HG03571 (cell line): ENCODE data around the gene CARD16.
A peak's percentile ranks its signal among the peaks of the same experiment; 100 is the strongest.
"Not testable (repeated sequence)": the region's sequence is repeated elsewhere in the genome, so short reads cannot be mapped to it uniquely, and the experiment has no call there.

ENCODE experiments used
- ATAC-seq: cut with Tn5 transposase; IDR thresholded peaks from one replicate; pipeline ENCODE4 v1.9.1; 2021; ENCODE audit not compliant: unreplicated experiment

CARD16 gene

DNA sequence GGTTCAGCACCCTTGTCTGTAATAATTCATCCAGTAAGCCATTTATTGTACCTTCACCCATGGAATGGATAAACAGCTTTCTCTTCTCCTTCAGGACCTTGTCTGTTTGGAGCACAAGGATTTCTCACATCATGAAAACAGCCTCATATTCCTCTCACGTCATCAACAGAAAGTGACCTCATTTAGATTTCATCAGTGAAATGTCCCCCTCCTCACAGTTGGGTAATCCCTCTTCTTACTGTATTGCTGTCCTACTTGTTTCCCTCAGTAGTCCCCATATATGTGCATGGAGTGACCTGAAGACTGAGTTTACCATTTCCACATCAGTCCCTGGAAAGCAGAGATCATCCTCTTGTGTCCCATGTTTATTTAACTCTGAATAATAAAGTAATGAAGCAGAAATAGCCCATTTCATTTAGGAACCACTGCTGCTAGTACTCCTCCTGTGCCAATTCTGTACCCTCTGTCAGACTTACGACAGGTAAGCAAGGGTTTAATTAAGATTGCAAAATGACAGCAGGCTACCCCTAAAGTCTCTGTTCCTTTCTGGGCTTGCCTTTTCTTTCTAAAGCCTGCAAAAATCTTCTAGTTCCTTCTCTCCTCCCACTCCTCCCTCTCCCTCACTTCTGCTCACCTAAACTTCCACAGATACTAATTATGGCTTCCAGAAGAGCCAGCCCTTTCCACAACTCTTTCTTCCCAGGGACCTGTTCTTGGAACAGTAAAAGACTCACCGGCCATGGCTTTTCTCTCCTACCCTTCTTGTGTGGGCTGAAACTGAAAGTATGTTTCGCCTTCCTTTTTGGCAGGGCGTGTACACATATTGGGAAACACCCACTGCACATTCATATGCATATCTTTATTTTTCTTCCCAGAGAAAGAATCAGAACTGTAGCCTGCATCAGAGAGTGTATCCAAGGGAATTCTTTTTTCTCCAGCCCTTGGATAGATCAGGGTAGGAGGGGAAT, at the start of gene CARD16:
Gene CARD16, minus strand, starts transcription at position 779 of the 968 bp plus-strand sequence. Its CDS starts 38 bp downstream, at position 741.
- peak; percentile 99 for ATAC-seq

DNA sequence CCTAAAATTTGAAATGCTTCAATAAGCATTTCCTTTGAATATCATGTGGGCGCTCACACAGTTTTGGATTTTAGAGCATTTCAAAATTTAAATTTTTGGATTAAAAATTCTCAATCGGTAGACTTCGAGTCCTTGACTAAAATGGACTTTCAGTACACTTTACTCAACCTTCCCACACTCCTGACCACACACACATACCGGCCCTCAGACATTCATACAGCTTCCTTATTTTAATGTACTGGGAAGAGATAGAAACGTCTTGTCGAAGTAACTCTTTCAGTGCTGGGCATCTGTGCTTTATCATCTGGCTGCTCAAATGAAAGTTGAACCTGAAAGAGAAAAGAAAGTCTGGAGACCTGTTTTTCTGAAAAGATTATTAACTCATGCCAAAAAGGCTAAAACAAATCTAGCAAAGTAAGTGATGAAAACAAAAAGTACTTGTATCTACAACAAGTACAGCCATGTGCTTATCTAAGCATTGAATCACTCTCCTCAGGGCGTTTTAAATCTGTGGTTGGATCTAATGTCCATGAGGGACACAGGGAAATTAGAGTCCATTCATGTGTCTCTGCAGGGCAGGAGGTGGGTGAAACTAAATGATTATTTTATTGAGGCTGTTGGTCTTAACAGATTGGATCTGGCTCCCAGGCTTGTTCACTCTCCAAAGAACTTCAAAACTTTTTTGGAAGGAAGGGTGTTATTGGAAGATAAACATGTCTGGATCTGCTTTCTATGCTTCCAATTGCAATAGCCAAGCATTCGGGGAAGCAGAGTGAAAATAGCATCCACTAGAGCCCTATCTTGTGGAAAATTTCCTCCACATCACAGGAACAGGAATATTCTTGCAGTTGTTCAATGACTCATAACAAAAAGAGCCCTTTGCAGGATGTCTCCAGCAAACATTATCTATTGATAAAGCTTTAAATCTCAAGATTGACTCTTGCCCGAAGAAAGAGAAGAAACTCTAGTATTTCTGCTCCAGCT, 47.4 kb upstream of the CARD16 start:
- no peak for ATAC-seq

DNA sequence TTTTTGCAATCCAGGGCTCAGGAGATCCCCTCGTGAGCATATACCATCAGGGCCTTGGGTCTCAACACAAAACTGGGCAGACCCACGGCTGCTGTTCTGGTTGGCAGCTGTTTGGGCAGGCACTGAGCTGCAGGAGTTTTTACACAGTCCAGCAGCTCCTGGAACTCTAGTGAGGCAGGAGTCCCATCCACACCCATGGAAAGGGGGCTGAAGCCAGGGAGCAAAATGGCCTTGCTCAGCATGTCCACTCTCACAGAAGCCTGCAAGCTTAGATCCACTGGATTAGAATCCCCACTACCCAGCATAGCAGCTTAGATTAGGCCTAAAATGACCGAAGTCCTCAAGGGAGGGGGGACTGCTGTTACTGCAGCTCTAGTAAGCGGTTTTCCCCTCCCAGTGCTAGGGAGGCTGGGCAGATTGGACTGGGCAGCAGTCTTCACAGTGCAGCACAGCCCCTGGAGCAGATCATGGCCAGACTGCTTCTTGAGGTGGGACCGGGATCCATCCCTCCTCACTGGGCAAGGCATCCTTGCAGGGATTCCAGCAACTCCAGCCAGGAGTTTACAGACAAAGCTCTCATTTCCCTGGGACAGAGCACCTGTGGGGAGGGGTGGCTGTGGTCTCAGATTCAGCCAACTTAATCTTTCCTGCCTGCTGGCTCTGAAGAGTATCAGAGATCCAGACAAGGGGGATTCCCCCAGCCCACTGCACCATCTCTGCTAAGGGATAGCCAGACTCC, 36.4 kb upstream of the CARD16 start:
- no peak for ATAC-seq

DNA sequence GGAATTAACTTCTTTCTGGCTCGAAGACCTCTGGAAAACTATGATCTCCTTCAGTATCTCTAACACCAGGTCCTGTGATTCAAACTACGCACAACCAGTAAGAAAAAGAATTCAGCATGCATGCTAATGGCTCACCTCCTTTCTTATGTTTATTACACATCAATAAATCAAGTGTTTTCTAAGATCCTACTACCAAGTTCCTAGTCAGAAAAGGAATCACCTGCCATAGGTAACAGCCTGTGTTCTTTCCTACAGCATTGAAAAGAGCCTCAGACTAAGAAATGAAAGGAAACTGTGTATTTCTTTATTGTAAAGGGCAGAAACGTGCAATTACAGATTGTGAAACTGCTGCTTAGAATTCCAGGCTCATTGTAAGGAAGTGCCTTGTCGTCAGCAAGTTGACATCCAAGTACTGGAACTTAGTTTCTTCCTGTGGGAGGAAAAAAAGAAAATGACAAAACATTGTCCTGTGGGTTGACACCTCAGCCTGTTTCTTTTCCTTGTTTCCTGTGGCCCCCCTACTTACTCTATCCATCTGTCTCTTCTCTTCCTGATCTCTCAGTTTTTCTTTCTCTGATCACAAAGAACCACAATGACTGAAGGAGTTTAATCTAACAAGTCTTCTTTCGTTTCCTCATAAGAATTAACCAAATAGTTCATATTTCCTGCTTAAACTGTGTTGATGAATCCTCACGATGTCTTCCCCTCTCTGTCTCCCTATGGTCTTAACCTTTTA, 35.2 kb upstream of the CARD16 start:
- ATAC-seq, result not testable (repeated sequence)

DNA sequence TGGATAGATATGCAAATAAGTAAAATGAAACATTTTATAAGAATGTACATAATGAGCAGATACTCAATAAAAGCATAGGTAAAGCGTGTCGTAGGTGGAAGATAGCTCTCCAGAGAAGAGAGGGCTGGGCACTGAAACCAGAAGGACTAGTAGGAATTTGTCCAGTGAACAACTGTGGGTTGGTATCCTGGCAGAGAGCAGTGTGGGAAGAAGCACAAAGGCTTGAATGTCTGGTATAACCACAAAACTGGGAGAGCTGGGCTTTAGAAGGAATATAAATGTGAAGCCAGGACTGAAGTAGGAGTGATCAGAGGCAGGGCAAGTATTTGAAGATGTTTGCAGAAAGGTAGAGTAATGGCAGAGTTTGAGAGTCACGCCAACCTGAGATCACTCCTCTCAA, 33.1 kb upstream of the CARD16 start:
- no peak for ATAC-seq

DNA sequence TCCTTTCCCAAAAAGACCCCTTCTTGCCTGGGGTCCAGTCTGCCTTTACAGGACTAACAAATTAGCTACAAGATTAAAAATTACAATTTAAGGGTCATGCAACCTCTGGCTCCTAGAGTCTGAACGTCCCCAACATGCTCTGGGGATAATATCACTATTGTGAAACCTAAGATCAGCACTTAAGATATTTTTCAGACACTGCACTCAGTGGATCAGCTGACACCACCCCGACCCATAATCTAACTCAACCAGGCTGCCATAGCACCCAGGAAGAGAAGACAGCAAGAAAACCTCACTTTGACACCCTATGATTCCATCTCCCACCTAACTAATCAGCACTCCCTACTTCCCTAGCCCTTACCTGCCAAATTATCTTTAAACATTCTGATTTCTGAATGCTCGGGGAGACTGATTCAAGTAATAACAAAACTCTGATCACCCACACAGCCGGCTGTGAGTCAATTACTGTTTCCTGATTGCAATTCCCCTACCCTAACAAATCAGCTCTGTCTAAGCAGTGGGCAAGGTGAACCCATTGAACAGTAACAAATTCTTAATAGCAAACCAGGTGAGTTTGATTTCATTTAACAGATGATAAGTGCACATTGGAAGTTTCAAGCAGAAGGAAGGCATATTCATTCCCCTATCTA, 32.1 kb upstream of the CARD16 start:
- not testable (repeated sequence) for ATAC-seq

DNA sequence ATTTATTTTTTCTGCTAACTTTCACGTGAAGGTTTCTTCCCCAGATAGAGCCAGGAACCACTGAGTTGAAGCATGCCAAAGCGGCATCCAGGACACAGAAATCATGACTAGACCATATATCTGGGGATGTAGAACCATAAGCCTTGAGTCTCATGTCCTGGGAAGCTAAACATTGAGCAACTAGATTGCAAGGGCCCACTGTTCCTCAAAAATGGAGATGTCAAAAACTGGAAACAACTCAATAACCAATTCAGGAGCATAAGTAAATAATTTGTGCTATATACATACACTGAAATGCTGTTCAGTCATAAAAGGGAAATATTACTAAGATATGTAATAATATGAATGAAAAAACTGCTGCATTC, 29.0 kb upstream of the CARD16 start:
- ATAC-seq, result no peak

DNA sequence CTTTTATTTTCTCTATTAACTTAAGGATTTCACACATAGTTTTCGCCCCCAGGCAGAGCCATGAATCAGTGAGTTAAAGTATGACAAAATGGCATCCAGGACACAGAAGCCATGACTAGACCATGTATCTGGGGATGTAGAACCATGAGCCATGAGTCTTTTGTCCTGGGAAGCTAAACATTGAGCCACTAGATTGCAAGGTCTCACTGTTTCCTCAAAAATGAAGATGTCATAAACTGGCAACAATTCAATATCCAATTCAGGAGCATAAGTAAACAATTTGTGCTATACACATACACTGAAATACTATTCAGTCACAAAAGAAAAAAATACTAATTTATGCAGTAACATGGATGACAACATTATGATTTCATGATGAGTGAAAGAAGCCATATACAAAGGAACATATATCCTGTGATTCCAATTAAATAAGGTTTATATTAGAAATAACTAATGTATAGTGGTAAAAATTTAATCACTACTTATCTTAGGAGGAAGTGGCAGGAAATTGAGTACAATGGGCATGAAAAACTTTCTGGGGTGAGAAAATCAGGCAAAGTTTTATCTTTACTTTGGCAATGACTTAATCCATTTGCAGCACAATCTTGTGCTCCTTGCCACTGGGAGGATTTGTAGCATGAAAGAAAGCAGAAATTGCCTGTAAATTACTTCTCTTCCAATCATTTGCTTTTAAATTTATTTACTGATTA, 28.5 kb upstream of the CARD16 start:
- no peak for ATAC-seq

DNA sequence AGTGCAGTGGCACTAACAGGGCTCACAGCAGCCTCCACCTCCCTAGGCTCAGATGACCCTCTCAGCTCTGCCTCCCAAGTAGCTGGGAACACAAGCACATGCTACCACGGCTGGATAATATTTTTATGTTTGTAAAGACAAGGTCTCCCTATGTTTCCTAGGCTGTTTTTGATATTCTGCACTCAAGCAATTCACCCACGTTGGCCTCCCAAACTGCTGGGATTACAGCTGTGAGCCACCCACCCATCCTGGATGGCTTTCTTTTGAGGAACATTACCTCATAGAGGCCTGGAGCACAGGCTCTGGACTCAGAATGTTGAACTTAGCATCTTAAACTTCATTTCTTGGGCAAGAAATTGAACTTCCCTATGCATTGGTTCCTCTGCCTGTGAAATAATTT, 26.9 kb upstream of the CARD16 start:
- ATAC-seq, result not testable (repeated sequence)

DNA sequence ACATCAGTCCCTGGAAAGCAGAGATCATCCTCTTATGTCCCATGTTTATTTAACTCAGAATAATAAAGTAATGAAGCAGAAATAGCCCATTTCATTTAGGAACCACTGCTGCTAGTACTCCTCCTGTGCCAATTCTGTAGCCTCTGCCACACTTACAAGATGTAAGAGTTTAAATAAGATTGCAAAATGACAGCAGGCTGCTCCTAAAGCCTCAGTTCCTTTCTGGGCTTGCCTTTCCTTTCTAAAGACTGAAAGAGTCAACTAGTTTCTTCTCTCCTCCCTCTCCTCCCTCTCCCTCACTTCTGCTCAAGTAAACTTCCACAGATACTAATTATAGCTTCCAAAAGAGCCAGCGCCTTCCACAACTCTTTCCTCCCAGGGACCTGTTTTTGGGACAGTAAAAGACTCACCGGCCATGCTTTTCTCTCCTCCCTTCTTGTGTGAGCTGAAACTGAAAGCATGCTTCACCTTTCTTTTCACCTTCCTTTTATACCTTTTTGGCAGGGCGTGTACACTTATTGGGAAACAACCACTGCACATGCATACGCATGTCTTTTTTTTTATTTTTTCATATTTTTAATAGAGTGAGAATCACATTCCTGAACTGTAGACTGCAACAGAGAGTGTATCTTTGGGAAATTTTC, 26.1 kb upstream of the CARD16 start:
- no peak for ATAC-seq

DNA sequence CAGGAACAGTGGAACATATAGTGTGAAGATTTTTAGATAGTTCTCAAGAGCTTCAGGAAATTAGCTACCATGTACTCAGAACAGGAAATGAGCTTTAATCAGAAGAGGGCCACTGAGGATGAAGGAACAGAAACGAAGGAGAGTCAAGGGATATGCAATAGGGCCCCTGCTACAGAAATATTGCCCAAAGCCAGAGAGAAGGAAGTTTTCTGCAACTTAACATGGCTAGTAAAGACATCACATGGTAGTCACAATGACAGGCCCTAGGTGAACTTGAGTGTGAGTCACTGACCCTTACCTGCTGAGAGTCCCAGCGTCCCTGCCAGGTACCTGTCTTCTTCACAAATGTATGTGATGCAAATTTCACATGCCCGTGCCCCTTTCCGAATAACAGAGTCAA, 25.2 kb upstream of the CARD16 start:
- no peak for ATAC-seq

DNA sequence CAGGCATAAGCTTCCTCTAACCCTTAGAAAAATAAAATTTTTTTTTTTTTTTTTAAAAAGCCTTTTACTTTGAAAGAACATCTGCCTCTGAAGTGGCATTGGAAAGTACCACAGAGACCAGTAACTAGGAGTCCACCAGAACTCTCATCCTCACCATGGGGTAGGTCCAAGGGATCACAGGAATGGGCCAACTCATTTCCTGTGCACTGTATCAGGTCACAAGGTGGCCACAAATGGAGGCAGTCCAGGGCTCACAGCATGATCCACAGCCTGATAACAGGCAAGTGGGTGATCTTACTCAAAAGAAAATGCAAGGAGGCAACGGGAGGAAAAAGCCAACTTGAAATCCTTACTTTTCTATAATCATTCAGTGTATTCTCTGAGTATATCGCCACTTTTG, 24.6 kb upstream of the CARD16 start:
- not testable (repeated sequence) for ATAC-seq

DNA sequence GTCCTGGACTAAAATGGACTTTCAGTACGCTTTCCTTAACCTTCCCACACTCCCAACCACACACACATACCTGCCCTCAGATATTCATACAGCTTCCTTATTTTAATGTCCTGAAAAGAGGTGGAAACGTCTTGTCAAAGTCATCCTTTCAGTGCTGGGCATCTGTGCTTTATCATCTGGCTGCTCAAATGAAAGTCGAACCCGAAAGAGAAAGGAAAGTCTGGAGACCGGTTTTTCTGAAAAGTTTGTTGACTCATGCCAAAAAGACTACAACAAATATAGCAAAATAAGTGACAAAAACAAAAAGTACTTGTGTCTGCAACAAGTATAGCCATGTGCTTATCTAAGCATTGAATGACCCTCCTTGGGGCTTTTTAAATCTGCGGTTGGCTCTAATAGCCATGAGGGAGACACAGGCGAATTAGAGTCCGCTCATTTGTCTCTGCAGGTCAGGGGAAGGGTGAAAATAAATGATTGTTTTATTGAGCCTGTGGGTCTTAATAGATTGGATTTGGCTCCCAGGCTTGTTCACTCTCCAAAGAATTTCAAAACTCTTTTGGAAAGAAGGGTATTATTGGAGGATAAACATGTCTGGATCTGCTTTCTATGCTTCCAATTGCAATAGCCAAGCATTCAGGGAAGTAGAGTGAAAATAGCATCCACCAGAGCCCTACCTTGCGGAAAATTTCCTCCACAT, 18.3 kb upstream of the CARD16 start:
- not testable (repeated sequence) for ATAC-seq

DNA sequence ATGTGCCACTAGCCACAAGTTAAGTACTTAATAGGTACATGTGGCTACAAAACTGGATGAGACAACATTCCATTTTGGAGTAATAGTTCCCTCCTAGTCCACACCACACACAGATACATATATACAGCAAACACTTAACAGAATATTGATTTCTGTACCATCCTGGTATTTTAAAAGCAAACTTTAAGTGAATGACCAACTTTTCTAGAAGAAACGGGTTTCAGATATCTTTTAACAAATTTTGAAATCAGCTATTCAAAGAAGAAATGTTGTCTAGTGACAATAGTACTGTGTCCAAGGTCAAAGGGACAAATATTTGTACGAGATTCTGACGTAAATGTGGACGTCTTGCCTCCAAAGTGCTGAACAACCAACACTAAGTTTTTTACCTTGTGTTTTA, 12.3 kb upstream of the CARD16 start:
- ATAC-seq, result no peak

DNA sequence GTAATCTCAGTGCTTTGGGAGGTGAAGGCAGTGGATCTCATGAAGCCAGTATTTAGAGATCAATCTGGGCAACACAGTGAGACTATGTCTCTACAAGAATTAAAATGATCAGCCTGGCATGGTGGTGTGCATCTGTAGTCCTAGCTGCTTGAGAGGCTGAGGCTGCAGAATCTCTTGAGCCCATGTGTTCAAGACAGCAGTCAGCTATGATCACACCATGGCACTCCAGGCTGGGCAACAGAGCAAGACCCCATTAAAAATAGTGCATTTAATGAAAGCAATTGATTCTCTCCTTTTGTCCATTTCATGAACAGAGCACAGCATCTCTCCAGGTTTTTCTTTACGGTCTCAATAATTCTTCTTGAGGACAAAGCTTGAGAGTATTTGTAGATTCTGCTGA, 11.3 kb upstream of the CARD16 start:
- no peak for ATAC-seq

DNA sequence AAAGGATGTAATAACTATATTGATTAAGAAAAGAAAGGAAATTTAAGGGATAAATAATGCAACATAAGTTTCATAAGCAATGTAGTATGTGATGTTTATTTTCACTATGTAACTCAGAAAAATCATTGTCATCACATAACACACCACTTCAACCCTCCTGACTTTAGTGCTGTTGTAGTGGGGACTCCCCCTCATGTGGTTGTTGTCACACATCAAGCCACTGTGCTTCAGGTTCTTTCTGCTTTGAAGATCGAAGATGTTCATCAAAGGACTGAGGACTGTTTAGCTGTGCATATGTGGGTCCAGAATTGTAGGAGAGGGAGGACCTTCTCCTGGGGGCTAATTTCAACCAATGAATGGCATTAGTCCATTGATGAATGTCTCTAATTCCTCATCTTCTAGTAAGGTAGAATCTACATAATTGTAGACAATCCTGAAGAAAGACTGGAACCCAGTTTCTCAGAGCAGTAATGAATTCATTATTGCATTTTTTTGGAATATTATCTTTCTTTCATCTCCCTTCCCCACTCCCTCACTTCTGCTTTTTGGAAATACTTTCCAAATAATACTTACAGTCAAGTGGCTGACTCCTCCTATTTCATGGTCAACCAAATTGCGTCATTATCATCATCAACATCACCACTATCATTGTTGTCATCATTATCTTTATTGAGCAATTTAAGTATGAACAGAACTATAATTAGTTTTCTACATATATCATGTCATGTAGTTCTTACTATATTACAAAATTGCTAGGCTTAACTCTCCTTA, 9.8 kb upstream of the CARD16 start:
- no peak for ATAC-seq

DNA sequence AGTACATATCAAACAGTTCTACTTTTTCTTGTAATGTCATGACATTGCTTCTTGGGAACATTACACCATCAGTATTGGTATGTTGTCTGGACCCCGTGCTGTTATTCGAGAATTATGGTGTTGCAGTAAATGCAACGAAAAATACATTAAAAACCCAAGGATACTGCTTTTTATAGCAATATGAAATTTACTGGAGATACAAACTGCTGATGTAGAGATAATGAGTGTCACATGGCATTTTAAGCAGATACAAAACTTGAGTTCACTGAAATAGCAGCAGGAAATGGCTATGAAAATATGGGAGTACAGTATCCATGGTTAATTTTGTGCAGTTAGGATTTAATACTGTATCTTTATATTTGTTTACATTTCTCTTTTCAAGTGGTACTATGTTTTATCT, 7.4 kb upstream of the CARD16 start:
- ATAC-seq, result no peak
